Erythroblast (primary cell): ENCODE measurements around the gene KRTAP10-4.

ENCODE experiments used
- GATA1 ChIP-seq: IDR thresholded peaks from 2 replicates; pipeline ENCODE4 v1.6.1; 2011; ENCODE audit warnings: low read depth, mild to moderate bottlenecking, control low read depth, low read length, moderate library complexity
- POLR2A ChIP-seq: IDR thresholded peaks from 2 replicates; pipeline ENCODE4 v1.6.1; 2011; ENCODE audit warnings: mild to moderate bottlenecking, low read length

DNA sequence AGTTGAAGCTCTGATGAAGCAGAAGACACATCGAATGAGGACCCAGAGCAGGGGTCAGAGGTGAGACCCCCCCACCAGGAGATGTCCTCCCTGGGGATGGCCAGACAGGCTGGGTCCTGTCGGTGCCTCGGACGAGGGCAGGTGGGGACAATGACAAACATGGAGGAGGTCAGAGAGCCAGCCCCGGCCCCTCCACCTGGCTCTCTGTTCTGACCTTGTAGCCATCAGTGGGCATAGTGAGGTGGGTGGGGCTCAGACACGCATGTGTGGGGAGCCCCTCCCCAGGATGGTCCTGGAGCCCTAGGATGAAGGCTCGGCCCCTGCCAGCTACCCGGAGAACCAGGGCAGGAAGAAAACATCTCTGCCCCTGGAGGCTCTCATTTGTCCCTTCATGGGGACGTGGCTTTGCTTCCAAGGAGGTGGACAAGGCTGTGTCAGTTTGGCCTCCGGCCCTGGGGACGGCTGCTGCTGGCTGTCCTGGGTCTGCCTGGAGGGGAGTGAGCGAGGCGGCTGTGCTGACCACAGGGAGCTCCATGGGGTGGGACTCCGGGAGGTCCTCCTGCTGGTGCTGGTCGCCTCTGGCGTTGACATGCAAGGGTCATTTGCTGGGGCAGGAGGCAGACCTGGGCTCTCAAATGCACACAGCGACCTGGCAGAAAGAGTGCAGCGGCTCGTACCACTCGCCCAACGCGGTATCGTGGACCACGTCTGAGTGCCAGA, 16.2 kb downstream of the KRTAP10-4 start:
- TF ChIP-seq POLR2A (no peak), GATA1 (no peak)
